SK-N-SH (cell line): ENCODE data around the gene LARP1.

ENCODE experiments used
- ELF1 ChIP-seq: IDR thresholded peaks from 2 replicates; pipeline ENCODE4 v1.4.0; 2012
- RAD21 ChIP-seq: IDR thresholded peaks from 2 replicates; pipeline ENCODE4 v1.6.1; 2012; ENCODE audit warnings: mild to moderate bottlenecking, low read length
- YY1 ChIP-seq: IDR thresholded peaks from 2 replicates; pipeline ENCODE4 v1.4.0; 2012; ENCODE audit warnings: low read depth, mild to moderate bottlenecking
- TF ChIP-seq, protein P1 (sequence below): fragments of 200-600 bp; sonication (generic); IDR thresholded peaks from 2 replicates; pipeline ENCODE4 v1.6.1; 2017; ENCODE audit warnings: antibody characterized with exemption, mild to moderate bottlenecking, moderate library complexity
- TF ChIP-seq, protein P2 (sequence below): IDR thresholded peaks from 2 replicates; pipeline ENCODE4 v1.4.0; 2012; ENCODE audit warnings: low read depth

- TF ChIP-seq RAD21 = no peak
- TF ChIP-seq, protein P1, sequence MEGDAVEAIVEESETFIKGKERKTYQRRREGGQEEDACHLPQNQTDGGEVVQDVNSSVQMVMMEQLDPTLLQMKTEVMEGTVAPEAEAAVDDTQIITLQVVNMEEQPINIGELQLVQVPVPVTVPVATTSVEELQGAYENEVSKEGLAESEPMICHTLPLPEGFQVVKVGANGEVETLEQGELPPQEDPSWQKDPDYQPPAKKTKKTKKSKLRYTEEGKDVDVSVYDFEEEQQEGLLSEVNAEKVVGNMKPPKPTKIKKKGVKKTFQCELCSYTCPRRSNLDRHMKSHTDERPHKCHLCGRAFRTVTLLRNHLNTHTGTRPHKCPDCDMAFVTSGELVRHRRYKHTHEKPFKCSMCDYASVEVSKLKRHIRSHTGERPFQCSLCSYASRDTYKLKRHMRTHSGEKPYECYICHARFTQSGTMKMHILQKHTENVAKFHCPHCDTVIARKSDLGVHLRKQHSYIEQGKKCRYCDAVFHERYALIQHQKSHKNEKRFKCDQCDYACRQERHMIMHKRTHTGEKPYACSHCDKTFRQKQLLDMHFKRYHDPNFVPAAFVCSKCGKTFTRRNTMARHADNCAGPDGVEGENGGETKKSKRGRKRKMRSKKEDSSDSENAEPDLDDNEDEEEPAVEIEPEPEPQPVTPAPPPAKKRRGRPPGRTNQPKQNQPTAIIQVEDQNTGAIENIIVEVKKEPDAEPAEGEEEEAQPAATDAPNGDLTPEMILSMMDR = no peak
- no peak for TF ChIP-seq YY1
- TF ChIP-seq, protein P2, sequence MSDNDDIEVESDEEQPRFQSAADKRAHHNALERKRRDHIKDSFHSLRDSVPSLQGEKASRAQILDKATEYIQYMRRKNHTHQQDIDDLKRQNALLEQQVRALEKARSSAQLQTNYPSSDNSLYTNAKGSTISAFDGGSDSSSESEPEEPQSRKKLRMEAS = no peak
- no peak for TF ChIP-seq ELF1
Observed at GRCh38 chr5:154766558-154767281, 11.5 kb downstream of the LARP1 start.
